ENCODE data around the gene ZP2.

GRCh38 chr16:21199607-21200218, 11.7 kb downstream of the ZP2 start:
- TF ChIP-seq CTCF (tag by site-specific recombination; IDR thresholded peaks at IDR 0.05) (no peak), ZNF394 (tag by site-specific recombination; IDR thresholded peaks at IDR 0.05; ENCODE audit: borderline replicate concordance) (no peak), ZNF660 (tag by site-specific recombination; IDR thresholded peaks at IDR 0.05) (no peak), ZNF211 (tag by site-specific recombination; IDR thresholded peaks at IDR 0.05; ENCODE audit: low read depth) (no peak), ZNF274 (IDR thresholded peaks at IDR 0.05; ENCODE audit: low read length) (no peak), ZNF274 (tag by site-specific recombination; IDR thresholded peaks at IDR 0.05; ENCODE audit: borderline replicate concordance) (no peak), BCL11A (tag by site-specific recombination; IDR thresholded peaks at IDR 0.05; ENCODE audit: low read depth) (no peak)

Data from HEK293 (cell line).